AG04449 (cell line): ENCODE data around the gene SAMD14.
A peak's percentile ranks its signal among the peaks of the same experiment; 100 is the strongest.

ENCODE experiments used
- CTCF ChIA-PET: fragments of 350-600 bp; formaldehyde crosslinking; extraction: SDS; loops from one replicate; lab custom pipeline; 2021; ENCODE audit warnings: antibody characterized with exemption; lab: Yijun Ruan, JAX
- POLR2A ChIA-PET: fragments of 400-600, 350-600 bp; formaldehyde crosslinking; extraction: SDS; loops from one replicate; lab custom pipeline; 2020; ENCODE audit warnings: antibody characterized with exemption, inconsistent platforms; lab: Yijun Ruan, JAX
- DNase-seq: peaks from one replicate; pipeline ENCODE4 v3.0.0-alpha.2; 2010; ENCODE audit warnings: low read depth, low spot score
- H3K4me3 ChIP-seq: 2 replicates; pipeline ENCODE4 v1.5.1; 2011; ENCODE audit warnings: low read depth, mild to moderate bottlenecking, control low read depth, low read length
- CTCF ChIP-seq: IDR thresholded peaks from one replicate; pipeline ENCODE4 v1.5.1; 2011; ENCODE audit warnings: mild to moderate bottlenecking, moderate library complexity, low read length, control low read depth, inconsistent platforms; ENCODE audit not compliant: insufficient read depth; ENCODE audit errors: missing control alignments

SAMD14 gene

GRCh38 chr17:50151041-50151936, 21.3 kb upstream of the SAMD14 start:
- CTCF ChIA-PET, result interaction anchor here (1.0 to 11.9 kb wide), 16 partner anchors 9 to 144 kb away, joined by 4 to 143 read pairs (median 8); partner anchors contain the start of genes PDK2, SAMD14 and SGCA
- TF ChIP-seq CTCF, result peak; percentile 81
- no peak for DNase-seq
- POLR2A ChIA-PET, result interaction anchor here (0.6 to 2.1 kb wide), 9 partner anchors 9 to 142 kb away, joined by 3 to 25 read pairs (median 4); partner anchors contain the start of genes COL1A1 and SAMD14
- peak overlapping the region; percentile 77 for H3K4me3 ChIP-seq

- POLR2A ChIA-PET, result interaction anchor here (0.7 to 2.1 kb wide), 3 partner anchors 50 to 54 kb away, joined by 3 to 6 read pairs (median 3); no protein-coding TSS in a partner anchor
- DNase-seq, result no peak
Measured at GRCh38 chr17:50150354-50151040, 20.5 kb upstream of the SAMD14 start, which contains the start of gene PPP1R9B. Gene PPP1R9B (minus strand): TSS chr17:50150677. CDS start chr17:50150513, 164 bp downstream.

GRCh38 chr17:50149417-50150353, 19.7 kb upstream of the SAMD14 start:
- DNase-seq, result no peak
- H3K4me3 ChIP-seq, result peak overlapping the region; percentile 77
- CTCF ChIA-PET, result interaction anchor here (0.9 to 11.9 kb wide), 14 partner anchors 9 to 146 kb away, joined by 3 to 143 read pairs (median 4); partner anchors contain the start of gene SAMD14
- no peak for TF ChIP-seq CTCF
- POLR2A ChIA-PET, result interaction anchor here (0.7 to 1.3 kb wide), 3 partner anchors 13 to 52 kb away, joined by 3 read pairs; no protein-coding TSS in a partner anchor

More at GRCh38 chr17:50150354-50151040, 20.5 kb upstream of the SAMD14 start, which contains the start of gene PPP1R9B:
- CTCF ChIA-PET, result interaction anchor here (1.0 to 11.9 kb wide), 11 partner anchors 11 to 145 kb away, joined by 3 to 143 read pairs (median 11); no protein-coding TSS in a partner anchor
- TF ChIP-seq CTCF, result no peak
- peak within 1 kb of the TSS; percentile 77 for H3K4me3 ChIP-seq

- CTCF ChIA-PET, result interaction anchor here (1.1 to 11.9 kb wide), 11 partner anchors 9 to 147 kb away, joined by 3 to 143 read pairs (median 4); partner anchors contain the start of gene SAMD14
- TF ChIP-seq CTCF, result no peak
- POLR2A ChIA-PET, result interaction anchor here (0.7 to 1.3 kb wide), 2 partner anchors 12 to 61 kb away, joined by 3 read pairs; no protein-coding TSS in a partner anchor
Measured at GRCh38 chr17:50149091-50149416, 19.1 kb upstream of the SAMD14 start.

More at GRCh38 chr17:50149091-50149416, 19.1 kb upstream of the SAMD14 start:
- DNase-seq, result no peak
- peak overlapping the region; percentile 77 for H3K4me3 ChIP-seq
